Progenitor cell of endocrine pancreas (in vitro differentiated cells): ENCODE measurements around the gene SCART1. TPM values are rescaled to one million over a fixed set of nuclear protein-coding genes. Genes with fewer than 3 reads are reported as not detected.
"Not testable (repeated sequence)": the region's sequence is repeated elsewhere in the genome, so short reads cannot be mapped to it uniquely, and the experiment has no call there.

Source experiments
- DNase-seq: peaks from one replicate; pipeline ENCODE4 v3.0.0; 2021; ENCODE audit warnings: low spot score; ENCODE audit not compliant: unreplicated experiment
- H3K27ac Mint-ChIP-seq: 2 replicates; pipeline ENCODE4 v1.8.0; 2021; ENCODE audit warnings: mild to moderate bottlenecking, moderate library complexity, mixed read lengths
- H3K27me3 Mint-ChIP-seq: 2 replicates; pipeline ENCODE4 v1.8.0; 2021; ENCODE audit warnings: mixed read lengths
- H3K36me3 Mint-ChIP-seq: 2 replicates; pipeline ENCODE4 v1.8.0; 2022; ENCODE audit warnings: mixed read lengths; ENCODE audit not compliant: insufficient read depth
- H3K4me1 Mint-ChIP-seq: 2 replicates; pipeline ENCODE4 v1.8.0; 2021; ENCODE audit warnings: low read depth, mixed read lengths
- H3K4me3 Mint-ChIP-seq: 2 replicates; pipeline ENCODE4 v1.8.0; 2021; ENCODE audit warnings: low read depth, mild to moderate bottlenecking, moderate library complexity, mixed read lengths
- H3K9me3 Mint-ChIP-seq: 2 replicates; pipeline ENCODE4 v1.8.0; 2021; ENCODE audit warnings: low read depth, mixed read lengths
- CTCF ChIP-seq: fragments of 200-600 bp; sonication (generic); IDR thresholded peaks from one replicate; pipeline ENCODE4 v1.5.0; 2021; ENCODE audit warnings: antibody characterized with exemption, mild to moderate bottlenecking; ENCODE audit not compliant: unreplicated experiment
- total RNA-seq: library from RNA; stranded (reverse); gene quantifications from 2 replicates; pipeline ENCODE4 v1.2.1, GENCODE V29; 2021

The SCART1 gene
- total RNA-seq, 1 donor from 2014 or later, result 1.7 TPM

- H3K9me3 Mint-ChIP-seq, result peaks cover 34% of the 10 kb centered on the region
- DNase-seq, result no peak
- no peak overlapping the region for H3K4me3 Mint-ChIP-seq
- no peak overlapping the region for H3K27ac Mint-ChIP-seq
- H3K36me3 Mint-ChIP-seq, result peaks cover 3% of the 10 kb centered on the region
- no peaks in the 10 kb centered on the region for H3K4me1 Mint-ChIP-seq
- no peak for TF ChIP-seq CTCF
- no peaks in the 10 kb centered on the region for H3K27me3 Mint-ChIP-seq
Measured at GRCh38 chr10:133438711-133439273, 15.0 kb upstream of the SCART1 start.

GRCh38 chr10:133439517-133440461 is 14.0 kb upstream of the SCART1 start:
- no peak for TF ChIP-seq CTCF
- H3K27me3 Mint-ChIP-seq, result no peaks in the 10 kb centered on the region
- peaks cover 36% of the 10 kb centered on the region for H3K9me3 Mint-ChIP-seq
- no peak for DNase-seq
- H3K4me1 Mint-ChIP-seq, result no peaks in the 10 kb centered on the region
- peaks cover 3% of the 10 kb centered on the region for H3K36me3 Mint-ChIP-seq
- H3K4me3 Mint-ChIP-seq, result no peak overlapping the region
- H3K27ac Mint-ChIP-seq, result no peak overlapping the region

- TF ChIP-seq CTCF, result no peak
- H3K4me3 Mint-ChIP-seq, result no peak overlapping the region
- DNase-seq, result no peak
- H3K27me3 Mint-ChIP-seq, result no peaks in the 10 kb centered on the region
- no peak overlapping the region for H3K27ac Mint-ChIP-seq
- peaks cover 37% of the 10 kb centered on the region for H3K9me3 Mint-ChIP-seq
- peaks cover 5% of the 10 kb centered on the region for H3K36me3 Mint-ChIP-seq
- no peaks in the 10 kb centered on the region for H3K4me1 Mint-ChIP-seq
Measured at GRCh38 chr10:133440633-133441285, 13.0 kb upstream of the SCART1 start.

- not testable (repeated sequence) for H3K36me3 Mint-ChIP-seq, H3K4me3 Mint-ChIP-seq, H3K27me3 Mint-ChIP-seq, DNase-seq, H3K27ac Mint-ChIP-seq, H3K4me1 Mint-ChIP-seq
- peaks cover 37% of the 10 kb centered on the region for H3K9me3 Mint-ChIP-seq
Measured at GRCh38 chr10:133441356-133441755, 12.4 kb upstream of the SCART1 start.

- H3K36me3 Mint-ChIP-seq, result peaks cover 4% of the 10 kb centered on the region
- H3K27me3 Mint-ChIP-seq, result no peaks in the 10 kb centered on the region
- H3K27ac Mint-ChIP-seq, result no peak overlapping the region
- H3K4me1 Mint-ChIP-seq, result no peaks in the 10 kb centered on the region
- TF ChIP-seq CTCF, result no peak
- no peak for DNase-seq
- H3K9me3 Mint-ChIP-seq, result peaks cover 36% of the 10 kb centered on the region
- H3K4me3 Mint-ChIP-seq, result no peak overlapping the region
Measured at GRCh38 chr10:133441780-133442179, 12.0 kb upstream of the SCART1 start.
